ENCODE results near the gene INTS15. TPM values are rescaled to one million over a fixed set of nuclear protein-coding genes. Genes with fewer than 3 reads are reported as not detected.

The INTS15 gene
- total RNA-seq, 1 donor from 2014 or later = 39.6 TPM

GRCh38 chr7:6651851-6652445, 62.1 kb downstream of the INTS15 start:
- H3K4me3 Mint-ChIP-seq (ENCODE audit: unreplicated experiment) = no peak overlapping the region
- peaks cover 5% of the 10 kb centered on the region for H3K27me3 Mint-ChIP-seq (ENCODE audit: unreplicated experiment)
- no peak overlapping the region for H3K27ac Mint-ChIP-seq (ENCODE audit: unreplicated experiment)
- H3K9me3 Mint-ChIP-seq (ENCODE audit: unreplicated experiment) = no peaks in the 10 kb centered on the region
- no peak for TF ChIP-seq CTCF (IDR thresholded peaks at IDR 0.05; ENCODE audit: unreplicated experiment)
- DNase-seq (ENCODE audit: low spot score) = no peak
- peaks cover 26% of the 10 kb centered on the region for H3K36me3 Mint-ChIP-seq (ENCODE audit: low read depth, unreplicated experiment)
- H3K4me1 Mint-ChIP-seq (ENCODE audit: unreplicated experiment) = no peaks in the 10 kb centered on the region

- no peak overlapping the region for H3K4me3 Mint-ChIP-seq (ENCODE audit: unreplicated experiment)
- no peak overlapping the region for H3K27ac Mint-ChIP-seq (ENCODE audit: unreplicated experiment)
- no peak for TF ChIP-seq CTCF (IDR thresholded peaks at IDR 0.05; ENCODE audit: unreplicated experiment)
- peaks cover 6% of the 10 kb centered on the region for H3K27me3 Mint-ChIP-seq (ENCODE audit: unreplicated experiment)
- DNase-seq (ENCODE audit: low spot score) = no peak
- H3K36me3 Mint-ChIP-seq (ENCODE audit: low read depth, unreplicated experiment) = peaks cover 26% of the 10 kb centered on the region
- no peaks in the 10 kb centered on the region for H3K9me3 Mint-ChIP-seq (ENCODE audit: unreplicated experiment)
- H3K4me1 Mint-ChIP-seq (ENCODE audit: unreplicated experiment) = no peaks in the 10 kb centered on the region
Observed at GRCh38 chr7:6652446-6653011, 62.7 kb downstream of the INTS15 start.

- no peak overlapping the region for H3K27ac Mint-ChIP-seq (ENCODE audit: unreplicated experiment)
- peaks cover 6% of the 10 kb centered on the region for H3K27me3 Mint-ChIP-seq (ENCODE audit: unreplicated experiment)
- H3K4me1 Mint-ChIP-seq (ENCODE audit: unreplicated experiment) = peaks cover 2% of the 10 kb centered on the region
- no peak for DNase-seq (ENCODE audit: low spot score)
- H3K4me3 Mint-ChIP-seq (ENCODE audit: unreplicated experiment) = no peak overlapping the region
- TF ChIP-seq CTCF (IDR thresholded peaks at IDR 0.05; ENCODE audit: unreplicated experiment) = no peak
- H3K36me3 Mint-ChIP-seq (ENCODE audit: low read depth, unreplicated experiment) = peaks cover 26% of the 10 kb centered on the region
- H3K9me3 Mint-ChIP-seq (ENCODE audit: unreplicated experiment) = no peaks in the 10 kb centered on the region
Observed at GRCh38 chr7:6653071-6654003, 63.5 kb downstream of the INTS15 start.

GRCh38 chr7:6654113-6654841, 64.5 kb downstream of the INTS15 start:
- no peak for DNase-seq (ENCODE audit: low spot score)
- H3K9me3 Mint-ChIP-seq (ENCODE audit: unreplicated experiment) = no peaks in the 10 kb centered on the region
- no peak overlapping the region for H3K27ac Mint-ChIP-seq (ENCODE audit: unreplicated experiment)
- H3K4me1 Mint-ChIP-seq (ENCODE audit: unreplicated experiment) = peaks cover 8% of the 10 kb centered on the region
- no peak for TF ChIP-seq CTCF (IDR thresholded peaks at IDR 0.05; ENCODE audit: unreplicated experiment)
- peaks cover 6% of the 10 kb centered on the region for H3K27me3 Mint-ChIP-seq (ENCODE audit: unreplicated experiment)
- H3K4me3 Mint-ChIP-seq (ENCODE audit: unreplicated experiment) = peak overlapping the region; percentile 66
- H3K36me3 Mint-ChIP-seq (ENCODE audit: low read depth, unreplicated experiment) = peaks cover 26% of the 10 kb centered on the region
